Globus pallidus (tissue), 1 donor: ENCODE results near the gene ZNF827.
"Not testable (repeated sequence)": the region's sequence is repeated elsewhere in the genome, so short reads cannot be mapped to it uniquely, and the experiment has no call there.

Experiments used
- DNase-seq: peaks from one replicate; pipeline ENCODE4 v3.0.0-alpha.2; 2015; ENCODE audit warnings: low spot score

ZNF827 gene

GRCh38 chr4:145866991-145867390, 71.6 kb downstream of the ZNF827 start:
- no peak for DNase-seq

GRCh38 chr4:145865274-145865941, 73.2 kb downstream of the ZNF827 start:
- DNase-seq = no peak

GRCh38 chr4:145863191-145863590, 75.4 kb downstream of the ZNF827 start:
- DNase-seq = no peak

GRCh38 chr4:145861336-145862318, 77.0 kb downstream of the ZNF827 start:
- no peak for DNase-seq

GRCh38 chr4:145860897-145861296, 77.7 kb downstream of the ZNF827 start:
- no peak for DNase-seq

- DNase-seq = no peak
These were observed 78.2 kb downstream of the ZNF827 start for GRCh38 chr4:145860446-145860845.

- no peak for DNase-seq
These were observed 78.7 kb downstream of the ZNF827 start for GRCh38 chr4:145859926-145860325.

GRCh38 chr4:145859426-145859825, 79.2 kb downstream of the ZNF827 start:
- no peak for DNase-seq

- no peak for DNase-seq
These were observed 86.3 kb downstream of the ZNF827 start for GRCh38 chr4:145852256-145852839.

- DNase-seq = peak; percentile 31
These were observed 87.0 kb downstream of the ZNF827 start for GRCh38 chr4:145851511-145852201.

- DNase-seq = peak; percentile 81
These were observed 90.9 kb downstream of the ZNF827 start for GRCh38 chr4:145847764-145848163.

- DNase-seq = no peak
These were observed 93.5 kb downstream of the ZNF827 start for GRCh38 chr4:145845118-145845517.

GRCh38 chr4:145843639-145844038, 95.0 kb downstream of the ZNF827 start:
- no peak for DNase-seq

- DNase-seq = no peak
These were observed 95.5 kb downstream of the ZNF827 start for GRCh38 chr4:145843148-145843547.

GRCh38 chr4:145842224-145842887, 96.3 kb downstream of the ZNF827 start:
- no peak for DNase-seq

- no peak for DNase-seq
These were observed 97.8 kb downstream of the ZNF827 start for GRCh38 chr4:145840801-145841200.

- DNase-seq = peak; percentile 71
These were observed 98.4 kb downstream of the ZNF827 start for GRCh38 chr4:145840162-145840768.

GRCh38 chr4:145839151-145839550, 99.5 kb downstream of the ZNF827 start:
- peak; percentile 71 for DNase-seq

GRCh38 chr4:145832384-145832783, 106.2 kb downstream of the ZNF827 start:
- not testable (repeated sequence) for DNase-seq

GRCh38 chr4:145830699-145831098, 107.9 kb downstream of the ZNF827 start:
- DNase-seq = no peak
